NT2/D1 (cell line): ENCODE measurements around the gene CREB5.

Source experiments
- SUZ12 ChIP-seq: IDR thresholded peaks from 2 replicates; pipeline ENCODE4 v1.6.1; 2011; ENCODE audit not compliant: insufficient read length, insufficient read depth; ENCODE audit errors: extremely low read depth
- ZNF274 ChIP-seq: IDR thresholded peaks from 2 replicates; pipeline ENCODE4 v1.6.1; 2011; ENCODE audit warnings: mild to moderate bottlenecking, low read depth, low read length

GRCh38 chr7:28571405-28571804 is 159.1 kb downstream of the CREB5 start:
- TF ChIP-seq ZNF274 (no peak), SUZ12 (no peak)
